Thyroid gland (tissue), 4 donors: ENCODE results near the gene TMEM271.

Source experiments
- POLR2A ChIP-seq, 2 donors: fragments of 450-650 bp; IDR thresholded peaks; one replicate each; pipeline ENCODE4 v1.6.1; 2017; ENCODE audit warnings: antibody characterized with exemption in 2 of 2, mild to moderate bottlenecking in 2 of 2, moderate library complexity in 1 of 2
- TF ChIP-seq, protein P1 (sequence below), 6 experiments: fragments of 200-600 bp in 3 of 6; fragments of 450-650 bp in 3 of 6; sonication (generic) in 3 of 6; IDR thresholded peaks; one replicate each; pipeline ENCODE4 v1.5.1; 2016 to 2019; ENCODE audit warnings: antibody characterized with exemption in 6 of 6, mild to moderate bottlenecking in 2 of 6, inconsistent platforms in 1 of 6, moderate library complexity in 1 of 6

DNA sequence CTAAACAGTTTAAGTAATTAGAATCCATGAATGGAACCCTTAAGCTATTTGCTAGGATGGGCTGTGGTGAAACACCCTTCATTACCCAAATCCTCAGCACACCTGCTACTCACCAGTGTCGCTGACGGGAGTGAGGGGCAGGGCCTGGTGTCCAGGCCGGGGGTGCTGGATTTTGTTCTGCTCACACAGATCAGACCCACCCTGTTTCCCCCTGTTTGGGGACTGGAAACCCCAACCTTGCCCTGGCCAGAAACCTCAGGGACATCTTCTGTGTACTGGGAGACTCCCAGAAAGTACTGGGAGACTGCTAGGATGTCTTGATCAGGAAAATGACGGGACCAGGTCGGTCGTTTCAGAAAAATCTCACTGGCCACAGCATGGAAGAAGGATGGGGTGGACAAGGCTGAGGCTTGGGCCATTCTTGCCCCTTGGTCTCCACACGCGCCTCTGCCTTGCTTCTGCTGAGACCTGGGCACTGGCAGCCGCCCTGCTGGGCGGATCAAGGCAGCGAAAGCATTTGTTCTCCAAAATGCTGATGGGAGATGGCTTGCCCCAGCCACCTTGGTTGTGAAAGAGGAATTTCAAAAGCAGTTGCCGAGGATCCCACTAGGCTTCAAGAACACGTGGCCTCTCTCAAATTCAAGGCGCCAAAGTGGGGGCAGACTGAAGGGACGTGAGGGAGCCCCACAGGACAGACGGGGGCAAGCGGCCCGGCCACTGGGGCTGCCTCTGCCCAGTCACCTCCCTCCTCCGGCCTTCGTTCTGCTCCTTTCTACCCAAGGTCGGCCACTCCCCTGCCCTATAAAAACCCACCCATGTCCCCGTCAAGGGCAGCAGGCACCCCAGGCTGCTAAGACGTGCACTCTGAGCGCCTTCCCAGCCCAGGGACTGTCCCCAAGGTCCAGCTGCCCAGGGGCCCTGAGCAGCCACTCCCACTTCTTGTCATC is 25.8 kb upstream of the TMEM271 start:
- TF ChIP-seq, protein P1, sequence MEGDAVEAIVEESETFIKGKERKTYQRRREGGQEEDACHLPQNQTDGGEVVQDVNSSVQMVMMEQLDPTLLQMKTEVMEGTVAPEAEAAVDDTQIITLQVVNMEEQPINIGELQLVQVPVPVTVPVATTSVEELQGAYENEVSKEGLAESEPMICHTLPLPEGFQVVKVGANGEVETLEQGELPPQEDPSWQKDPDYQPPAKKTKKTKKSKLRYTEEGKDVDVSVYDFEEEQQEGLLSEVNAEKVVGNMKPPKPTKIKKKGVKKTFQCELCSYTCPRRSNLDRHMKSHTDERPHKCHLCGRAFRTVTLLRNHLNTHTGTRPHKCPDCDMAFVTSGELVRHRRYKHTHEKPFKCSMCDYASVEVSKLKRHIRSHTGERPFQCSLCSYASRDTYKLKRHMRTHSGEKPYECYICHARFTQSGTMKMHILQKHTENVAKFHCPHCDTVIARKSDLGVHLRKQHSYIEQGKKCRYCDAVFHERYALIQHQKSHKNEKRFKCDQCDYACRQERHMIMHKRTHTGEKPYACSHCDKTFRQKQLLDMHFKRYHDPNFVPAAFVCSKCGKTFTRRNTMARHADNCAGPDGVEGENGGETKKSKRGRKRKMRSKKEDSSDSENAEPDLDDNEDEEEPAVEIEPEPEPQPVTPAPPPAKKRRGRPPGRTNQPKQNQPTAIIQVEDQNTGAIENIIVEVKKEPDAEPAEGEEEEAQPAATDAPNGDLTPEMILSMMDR (IDR thresholded peaks at IDR 0.05) = no peak
- TF ChIP-seq POLR2A (IDR thresholded peaks at IDR 0.05) = no peak
